C4-2B (cell line): ENCODE results near the gene ARAP1.

ENCODE experiments used
- H3K27ac ChIP-seq: fragments of 450-650 bp; 2 replicates; pipeline ENCODE4 v1.5.1; 2017
- ZFX ChIP-seq: fragments of 450-650 bp; IDR thresholded peaks from 2 replicates; pipeline ENCODE4 v1.6.1; 2017
- TF ChIP-seq, protein P1 (sequence below): fragments of 450-650 bp; conservative IDR thresholded peaks from 2 replicates; pipeline ENCODE4 v1.5.1; 2017; ENCODE audit warnings: mild to moderate bottlenecking

The ARAP1 gene

GRCh38 chr11:72687326-72687725 is 64.9 kb downstream of the ARAP1 start:
- TF ChIP-seq ZFX: no peak
- TF ChIP-seq, protein P1, sequence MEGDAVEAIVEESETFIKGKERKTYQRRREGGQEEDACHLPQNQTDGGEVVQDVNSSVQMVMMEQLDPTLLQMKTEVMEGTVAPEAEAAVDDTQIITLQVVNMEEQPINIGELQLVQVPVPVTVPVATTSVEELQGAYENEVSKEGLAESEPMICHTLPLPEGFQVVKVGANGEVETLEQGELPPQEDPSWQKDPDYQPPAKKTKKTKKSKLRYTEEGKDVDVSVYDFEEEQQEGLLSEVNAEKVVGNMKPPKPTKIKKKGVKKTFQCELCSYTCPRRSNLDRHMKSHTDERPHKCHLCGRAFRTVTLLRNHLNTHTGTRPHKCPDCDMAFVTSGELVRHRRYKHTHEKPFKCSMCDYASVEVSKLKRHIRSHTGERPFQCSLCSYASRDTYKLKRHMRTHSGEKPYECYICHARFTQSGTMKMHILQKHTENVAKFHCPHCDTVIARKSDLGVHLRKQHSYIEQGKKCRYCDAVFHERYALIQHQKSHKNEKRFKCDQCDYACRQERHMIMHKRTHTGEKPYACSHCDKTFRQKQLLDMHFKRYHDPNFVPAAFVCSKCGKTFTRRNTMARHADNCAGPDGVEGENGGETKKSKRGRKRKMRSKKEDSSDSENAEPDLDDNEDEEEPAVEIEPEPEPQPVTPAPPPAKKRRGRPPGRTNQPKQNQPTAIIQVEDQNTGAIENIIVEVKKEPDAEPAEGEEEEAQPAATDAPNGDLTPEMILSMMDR: no peak
- no peak overlapping the region for H3K27ac ChIP-seq

- TF ChIP-seq ZFX: no peak
- TF ChIP-seq, protein P1: no peak
- H3K27ac ChIP-seq: no peak overlapping the region
These were observed 65.5 kb downstream of the ARAP1 start for GRCh38 chr11:72686639-72687220.

DNA sequence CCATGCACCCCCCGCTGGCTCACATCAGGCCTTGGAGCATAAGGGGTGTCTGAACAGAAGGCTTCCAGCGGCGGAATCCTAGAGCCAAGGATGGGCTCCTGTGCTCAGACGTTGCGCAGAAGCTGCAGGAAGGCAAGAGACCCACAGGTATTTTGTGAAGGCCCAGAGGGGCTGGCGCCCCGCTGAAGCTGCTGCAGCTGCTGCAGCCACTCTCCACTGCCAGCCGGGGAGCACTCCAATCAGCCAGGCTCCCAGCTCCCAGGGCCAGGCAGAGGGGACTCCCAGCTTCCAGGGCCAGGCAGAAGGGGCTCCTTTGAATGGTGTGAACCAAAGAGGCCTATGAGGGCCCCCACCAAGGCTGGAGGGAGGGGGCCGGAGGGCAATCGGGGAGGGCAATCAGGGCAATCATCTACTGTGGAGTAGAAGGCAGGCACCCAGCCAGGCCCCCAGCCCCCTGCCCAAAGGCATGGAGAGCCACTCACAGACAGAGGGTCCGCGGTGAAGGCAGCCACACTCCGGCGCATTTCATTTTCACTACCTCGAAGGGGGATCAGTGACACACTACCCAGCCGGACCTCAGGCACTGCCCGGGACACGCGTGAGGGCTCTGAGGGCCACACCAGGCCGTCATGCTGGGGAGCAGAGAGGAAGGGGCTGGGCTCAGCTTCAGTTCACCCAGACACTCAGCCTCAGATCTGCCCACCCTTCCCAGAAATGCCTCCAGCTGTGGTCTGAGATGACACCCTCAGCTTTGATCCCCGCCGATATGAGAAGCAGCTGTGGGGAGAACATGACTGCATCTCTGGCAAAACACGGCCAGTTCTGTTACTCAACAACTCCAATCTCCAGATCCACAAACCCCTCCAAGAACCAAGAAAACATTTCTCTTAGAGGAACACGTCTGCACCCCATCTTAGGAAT is 66.4 kb downstream of the ARAP1 start:
- H3K27ac ChIP-seq: no peak overlapping the region
- TF ChIP-seq, protein P1: no peak

DNA sequence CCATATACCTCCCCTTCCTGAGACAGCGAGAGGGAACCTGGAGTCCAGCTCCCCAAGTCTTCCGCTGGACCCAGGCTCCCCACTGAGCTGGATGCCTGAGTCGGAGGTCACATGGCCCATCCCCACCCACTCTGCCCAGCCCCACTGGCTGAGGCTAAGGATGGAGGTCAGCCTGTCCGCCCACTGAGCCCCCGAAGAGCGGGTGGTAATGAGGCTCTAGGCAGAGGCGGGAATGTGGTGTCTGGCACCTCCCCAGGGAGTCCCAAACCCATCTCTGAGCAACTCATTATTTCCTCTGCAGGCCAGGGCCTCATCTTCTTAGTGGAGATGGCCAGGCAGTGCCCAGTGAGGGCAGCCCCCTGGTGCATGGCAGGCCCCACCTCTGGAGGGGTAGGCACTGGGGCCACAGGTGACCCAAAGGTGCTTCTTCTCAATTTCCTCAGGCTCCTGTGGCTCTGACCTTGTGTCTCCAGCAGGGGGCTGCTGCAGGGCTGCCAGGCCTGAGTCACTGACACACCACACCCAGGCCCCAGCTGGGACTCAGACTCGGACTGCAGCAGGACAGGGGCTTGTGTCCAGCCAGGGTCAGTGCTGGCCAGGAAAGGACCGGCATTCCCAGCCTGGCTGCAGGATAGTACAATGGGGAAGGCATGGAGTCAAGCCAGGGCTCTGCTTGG is 67.8 kb downstream of the ARAP1 start:
- no peak overlapping the region for H3K27ac ChIP-seq
- no peak for TF ChIP-seq ZFX
- TF ChIP-seq, protein P1: peak; percentile 47

DNA sequence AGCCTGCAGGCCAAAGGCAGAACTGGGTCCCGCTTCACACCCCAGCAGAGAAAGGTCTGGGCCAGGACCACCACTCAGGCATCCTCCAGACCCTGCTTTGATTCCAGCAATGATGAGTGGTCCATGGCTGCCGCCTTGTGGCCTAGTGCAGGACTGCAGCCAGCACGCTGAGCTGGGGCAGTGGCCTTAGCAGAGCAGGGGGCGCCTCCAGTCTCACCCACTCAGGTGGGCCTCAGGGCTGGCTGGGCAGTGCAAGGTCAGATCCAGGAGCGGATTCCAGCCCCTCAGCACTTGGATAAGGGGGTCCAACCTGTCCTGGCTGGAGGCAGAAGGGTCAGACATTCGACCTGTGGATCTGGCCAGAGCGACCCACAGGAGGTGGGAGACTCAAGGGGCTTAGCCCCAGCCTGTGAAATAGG is 68.4 kb downstream of the ARAP1 start:
- no peak overlapping the region for H3K27ac ChIP-seq
- TF ChIP-seq, protein P1: peak; percentile 90
- TF ChIP-seq ZFX: no peak

DNA sequence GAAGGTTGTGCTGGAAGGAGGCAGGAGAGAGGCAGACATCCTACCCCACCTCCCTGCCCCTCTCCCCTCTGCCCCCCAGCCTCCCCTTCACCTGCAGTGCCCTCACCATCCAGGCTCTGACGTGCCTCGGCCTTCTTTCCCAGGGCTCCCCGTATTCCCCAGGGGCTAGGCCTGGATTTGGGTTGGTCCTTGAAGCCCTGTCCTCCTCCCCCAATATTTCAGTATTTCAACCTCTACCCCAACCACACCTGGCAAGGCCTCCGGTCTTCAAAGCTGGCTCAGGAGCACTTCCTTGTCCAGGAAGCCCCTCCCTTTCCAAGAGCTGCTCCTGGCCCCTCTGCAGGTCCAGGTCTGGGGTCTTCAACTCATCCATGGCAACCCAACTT is 69.4 kb downstream of the ARAP1 start:
- TF ChIP-seq ZFX: no peak
- TF ChIP-seq, protein P1: no peak

More for the DNA sequence above, 69.4 kb downstream of the ARAP1 start:
- H3K27ac ChIP-seq: no peak overlapping the region
